GM12878 (cell line): Measurements from ENCODE around the gene RHPN2. TPM values are rescaled to one million over a fixed set of nuclear protein-coding genes. Genes with fewer than 3 reads are reported as not detected.

Experiments used
- BHLHE40 ChIP-seq, 2 experiments: fragments of 450-650 bp in 1 of 2; IDR thresholded peaks; 2 replicates each; pipeline ENCODE4 v1.6.1; 2011 to 2017; ENCODE audit warnings: low read depth in 2 of 2, borderline replicate concordance in 1 of 2, improper control_type of control experiment in 1 of 2, low read length in 1 of 2, mild to moderate bottlenecking in 1 of 2
- BRCA1 ChIP-seq: IDR thresholded peaks from 2 replicates; pipeline ENCODE4 v1.6.1; 2011; ENCODE audit warnings: low read depth, low read length, improper control_type of control experiment
- GABPA ChIP-seq: IDR thresholded peaks from 2 replicates; pipeline ENCODE4 v1.6.1; 2014; ENCODE audit warnings: antibody characterized with exemption, low read depth, mild to moderate bottlenecking, inconsistent platforms
- JUNB ChIP-seq: IDR thresholded peaks from 2 replicates; pipeline ENCODE4 v1.6.1; 2016; ENCODE audit warnings: antibody characterized with exemption, mild to moderate bottlenecking
- PML ChIP-seq: IDR thresholded peaks from 2 replicates; pipeline ENCODE4 v1.6.1; 2012; ENCODE audit warnings: low read length, inconsistent platforms
- polyA plus RNA-seq, 11 experiments: library from polyadenylated mRNA; depleted of rRNA in 4 of 11; unstranded in 6 of 11; stranded (reverse) in 5 of 11; fragments of >200 nt; fragmentation: Nextera tagmentation in 4 of 11; fragmentation: Illumina TruSeq in 1 of 11; extraction: Ambion mirVana in 4 of 11; extraction: Trizol in 1 of 11; gene quantifications; 1 replicate in 1 of 11; 2 replicates in 10 of 11; pipeline versions ENCODE4 v1.2.1 to v1.2.3, GENCODE V29; 2011 to 2016; ENCODE audit warnings: inconsistent platforms in 2 of 11, missing spikeins in 2 of 11, low read depth in 1 of 11
- total RNA-seq, 4 experiments: library from RNA; depleted of rRNA in 3 of 4; stranded (reverse); fragments of >200 nt in 3 of 4; fragmentation: Illumina TruSeq in 1 of 4; extraction: Trizol in 1 of 4; gene quantifications; 2 replicates each; pipeline versions ENCODE4 v1.2.1 to v1.2.3, GENCODE V29; 2013 to 2021
- TF ChIP-seq, protein P1 (sequence below): fragments of 450-650 bp; IDR thresholded peaks from 2 replicates; pipeline ENCODE4 v1.6.1; 2016; ENCODE audit warnings: mild to moderate bottlenecking, moderate library complexity, borderline replicate concordance
- TF ChIP-seq, protein P2 (sequence below): fragments of 450-650 bp; formaldehyde crosslinking; IDR thresholded peaks from 2 replicates; pipeline ENCODE4 v1.5.0; 2022; ENCODE audit warnings: mild to moderate bottlenecking, missing genetic modification characterization
- TF ChIP-seq, protein P3 (sequence below): IDR thresholded peaks from 2 replicates; pipeline ENCODE4 v1.6.1; 2012; ENCODE audit warnings: mild to moderate bottlenecking, low read depth, low read length
- TF ChIP-seq, protein P4 (sequence below): fragments of 450-650 bp; formaldehyde crosslinking; IDR thresholded peaks from 2 replicates; pipeline ENCODE4 v1.4.0; 2022; ENCODE audit warnings: mild to moderate bottlenecking, moderate library complexity

The RHPN2 gene
- total and polyA plus RNA-seq, 10 of the 15 experiments (the other 5 are each of a cell fraction or from before 2014, with no cell fraction given), result 0.71 to 7.4 (median 3.7) TPM

- TF ChIP-seq, protein P1, sequence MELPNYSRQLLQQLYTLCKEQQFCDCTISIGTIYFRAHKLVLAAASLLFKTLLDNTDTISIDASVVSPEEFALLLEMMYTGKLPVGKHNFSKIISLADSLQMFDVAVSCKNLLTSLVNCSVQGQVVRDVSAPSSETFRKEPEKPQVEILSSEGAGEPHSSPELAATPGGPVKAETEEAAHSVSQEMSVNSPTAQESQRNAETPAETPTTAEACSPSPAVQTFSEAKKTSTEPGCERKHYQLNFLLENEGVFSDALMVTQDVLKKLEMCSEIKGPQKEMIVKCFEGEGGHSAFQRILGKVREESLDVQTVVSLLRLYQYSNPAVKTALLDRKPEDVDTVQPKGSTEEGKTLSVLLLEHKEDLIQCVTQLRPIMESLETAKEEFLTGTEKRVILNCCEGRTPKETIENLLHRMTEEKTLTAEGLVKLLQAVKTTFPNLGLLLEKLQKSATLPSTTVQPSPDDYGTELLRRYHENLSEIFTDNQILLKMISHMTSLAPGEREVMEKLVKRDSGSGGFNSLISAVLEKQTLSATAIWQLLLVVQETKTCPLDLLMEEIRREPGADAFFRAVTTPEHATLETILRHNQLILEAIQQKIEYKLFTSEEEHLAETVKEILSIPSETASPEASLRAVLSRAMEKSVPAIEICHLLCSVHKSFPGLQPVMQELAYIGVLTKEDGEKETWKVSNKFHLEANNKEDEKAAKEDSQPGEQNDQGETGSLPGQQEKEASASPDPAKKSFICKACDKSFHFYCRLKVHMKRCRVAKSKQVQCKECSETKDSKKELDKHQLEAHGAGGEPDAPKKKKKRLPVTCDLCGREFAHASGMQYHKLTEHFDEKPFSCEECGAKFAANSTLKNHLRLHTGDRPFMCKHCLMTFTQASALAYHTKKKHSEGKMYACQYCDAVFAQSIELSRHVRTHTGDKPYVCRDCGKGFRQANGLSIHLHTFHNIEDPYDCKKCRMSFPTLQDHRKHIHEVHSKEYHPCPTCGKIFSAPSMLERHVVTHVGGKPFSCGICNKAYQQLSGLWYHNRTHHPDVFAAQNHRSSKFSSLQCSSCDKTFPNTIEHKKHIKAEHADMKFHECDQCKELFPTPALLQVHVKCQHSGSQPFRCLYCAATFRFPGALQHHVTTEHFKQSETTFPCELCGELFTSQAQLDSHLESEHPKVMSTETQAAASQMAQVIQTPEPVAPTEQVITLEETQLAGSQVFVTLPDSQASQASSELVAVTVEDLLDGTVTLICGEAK, result no peak
- no peak for TF ChIP-seq JUNB
- no peak for TF ChIP-seq PML
- TF ChIP-seq GABPA, result no peak
- TF ChIP-seq, protein P2, sequence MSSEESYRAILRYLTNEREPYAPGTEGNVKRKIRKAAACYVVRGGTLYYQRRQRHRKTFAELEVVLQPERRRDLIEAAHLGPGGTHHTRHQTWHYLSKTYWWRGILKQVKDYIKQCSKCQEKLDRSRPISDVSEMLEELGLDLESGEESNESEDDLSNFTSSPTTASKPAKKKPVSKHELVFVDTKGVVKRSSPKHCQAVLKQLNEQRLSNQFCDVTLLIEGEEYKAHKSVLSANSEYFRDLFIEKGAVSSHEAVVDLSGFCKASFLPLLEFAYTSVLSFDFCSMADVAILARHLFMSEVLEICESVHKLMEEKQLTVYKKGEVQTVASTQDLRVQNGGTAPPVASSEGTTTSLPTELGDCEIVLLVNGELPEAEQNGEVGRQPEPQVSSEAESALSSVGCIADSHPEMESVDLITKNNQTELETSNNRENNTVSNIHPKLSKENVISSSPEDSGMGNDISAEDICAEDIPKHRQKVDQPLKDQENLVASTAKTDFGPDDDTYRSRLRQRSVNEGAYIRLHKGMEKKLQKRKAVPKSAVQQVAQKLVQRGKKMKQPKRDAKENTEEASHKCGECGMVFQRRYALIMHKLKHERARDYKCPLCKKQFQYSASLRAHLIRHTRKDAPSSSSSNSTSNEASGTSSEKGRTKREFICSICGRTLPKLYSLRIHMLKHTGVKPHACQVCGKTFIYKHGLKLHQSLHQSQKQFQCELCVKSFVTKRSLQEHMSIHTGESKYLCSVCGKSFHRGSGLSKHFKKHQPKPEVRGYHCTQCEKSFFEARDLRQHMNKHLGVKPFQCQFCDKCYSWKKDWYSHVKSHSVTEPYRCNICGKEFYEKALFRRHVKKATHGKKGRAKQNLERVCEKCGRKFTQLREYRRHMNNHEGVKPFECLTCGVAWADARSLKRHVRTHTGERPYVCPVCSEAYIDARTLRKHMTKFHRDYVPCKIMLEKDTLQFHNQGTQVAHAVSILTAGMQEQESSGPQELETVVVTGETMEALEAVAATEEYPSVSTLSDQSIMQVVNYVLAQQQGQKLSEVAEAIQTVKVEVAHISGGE (CRISPR knock-in tag), result no peak
- TF ChIP-seq, protein P3, sequence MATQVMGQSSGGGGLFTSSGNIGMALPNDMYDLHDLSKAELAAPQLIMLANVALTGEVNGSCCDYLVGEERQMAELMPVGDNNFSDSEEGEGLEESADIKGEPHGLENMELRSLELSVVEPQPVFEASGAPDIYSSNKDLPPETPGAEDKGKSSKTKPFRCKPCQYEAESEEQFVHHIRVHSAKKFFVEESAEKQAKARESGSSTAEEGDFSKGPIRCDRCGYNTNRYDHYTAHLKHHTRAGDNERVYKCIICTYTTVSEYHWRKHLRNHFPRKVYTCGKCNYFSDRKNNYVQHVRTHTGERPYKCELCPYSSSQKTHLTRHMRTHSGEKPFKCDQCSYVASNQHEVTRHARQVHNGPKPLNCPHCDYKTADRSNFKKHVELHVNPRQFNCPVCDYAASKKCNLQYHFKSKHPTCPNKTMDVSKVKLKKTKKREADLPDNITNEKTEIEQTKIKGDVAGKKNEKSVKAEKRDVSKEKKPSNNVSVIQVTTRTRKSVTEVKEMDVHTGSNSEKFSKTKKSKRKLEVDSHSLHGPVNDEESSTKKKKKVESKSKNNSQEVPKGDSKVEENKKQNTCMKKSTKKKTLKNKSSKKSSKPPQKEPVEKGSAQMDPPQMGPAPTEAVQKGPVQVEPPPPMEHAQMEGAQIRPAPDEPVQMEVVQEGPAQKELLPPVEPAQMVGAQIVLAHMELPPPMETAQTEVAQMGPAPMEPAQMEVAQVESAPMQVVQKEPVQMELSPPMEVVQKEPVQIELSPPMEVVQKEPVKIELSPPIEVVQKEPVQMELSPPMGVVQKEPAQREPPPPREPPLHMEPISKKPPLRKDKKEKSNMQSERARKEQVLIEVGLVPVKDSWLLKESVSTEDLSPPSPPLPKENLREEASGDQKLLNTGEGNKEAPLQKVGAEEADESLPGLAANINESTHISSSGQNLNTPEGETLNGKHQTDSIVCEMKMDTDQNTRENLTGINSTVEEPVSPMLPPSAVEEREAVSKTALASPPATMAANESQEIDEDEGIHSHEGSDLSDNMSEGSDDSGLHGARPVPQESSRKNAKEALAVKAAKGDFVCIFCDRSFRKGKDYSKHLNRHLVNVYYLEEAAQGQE, result no peak
- no peak for TF ChIP-seq BRCA1
- no peak for TF ChIP-seq BHLHE40 (IDR thresholded peaks at IDR 0.05; ENCODE audit: borderline replicate concordance in 1 of 2, low read depth in 2 of 2, low read length in 1 of 2)
- TF ChIP-seq, protein P4, sequence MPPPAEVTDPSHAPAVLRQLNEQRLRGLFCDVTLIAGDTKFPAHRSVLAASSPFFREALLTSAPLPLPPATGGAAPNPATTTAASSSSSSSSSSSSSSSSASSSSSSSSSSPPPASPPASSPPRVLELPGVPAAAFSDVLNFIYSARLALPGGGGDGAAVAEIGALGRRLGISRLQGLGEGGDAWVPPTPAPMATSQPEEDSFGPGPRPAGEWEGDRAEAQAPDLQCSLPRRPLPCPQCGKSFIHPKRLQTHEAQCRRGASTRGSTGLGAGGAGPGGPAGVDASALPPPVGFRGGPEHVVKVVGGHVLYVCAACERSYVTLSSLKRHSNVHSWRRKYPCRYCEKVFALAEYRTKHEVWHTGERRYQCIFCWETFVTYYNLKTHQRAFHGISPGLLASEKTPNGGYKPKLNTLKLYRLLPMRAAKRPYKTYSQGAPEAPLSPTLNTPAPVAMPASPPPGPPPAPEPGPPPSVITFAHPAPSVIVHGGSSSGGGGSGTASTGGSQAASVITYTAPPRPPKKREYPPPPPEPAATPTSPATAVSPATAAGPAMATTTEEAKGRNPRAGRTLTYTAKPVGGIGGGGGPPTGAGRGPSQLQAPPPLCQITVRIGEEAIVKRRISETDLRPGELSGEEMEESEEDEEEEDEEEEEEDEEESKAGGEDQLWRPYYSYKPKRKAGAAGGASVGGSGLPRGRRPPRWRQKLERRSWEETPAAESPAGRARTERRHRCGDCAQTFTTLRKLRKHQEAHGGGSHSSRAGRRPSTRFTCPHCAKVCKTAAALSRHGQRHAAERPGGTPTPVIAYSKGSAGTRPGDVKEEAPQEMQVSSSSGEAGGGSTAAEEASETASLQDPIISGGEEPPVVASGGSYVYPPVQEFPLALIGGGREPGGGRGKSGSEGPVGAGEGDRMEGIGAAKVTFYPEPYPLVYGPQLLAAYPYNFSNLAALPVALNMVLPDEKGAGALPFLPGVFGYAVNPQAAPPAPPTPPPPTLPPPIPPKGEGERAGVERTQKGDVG (CRISPR knock-in tag), result no peak
Observed at GRCh38 chr19:32933571-32933970, 131.1 kb downstream of the RHPN2 start (continued).
